HEK293T (cell line): ENCODE data around the gene XRCC5.

Experiments
- FOXA1 ChIP-seq: fragments of 450-650 bp; IDR thresholded peaks from 2 replicates; pipeline ENCODE4 v1.6.1; 2016; ENCODE audit warnings: mild to moderate bottlenecking
- SP1 ChIP-seq: fragments of 450-650 bp; IDR thresholded peaks from 2 replicates; pipeline ENCODE4 v1.6.1; 2017
- TF ChIP-seq, protein P1 (sequence below): fragments of 450-650 bp; IDR thresholded peaks from 2 replicates; pipeline ENCODE4 v1.6.1; 2016

DNA sequence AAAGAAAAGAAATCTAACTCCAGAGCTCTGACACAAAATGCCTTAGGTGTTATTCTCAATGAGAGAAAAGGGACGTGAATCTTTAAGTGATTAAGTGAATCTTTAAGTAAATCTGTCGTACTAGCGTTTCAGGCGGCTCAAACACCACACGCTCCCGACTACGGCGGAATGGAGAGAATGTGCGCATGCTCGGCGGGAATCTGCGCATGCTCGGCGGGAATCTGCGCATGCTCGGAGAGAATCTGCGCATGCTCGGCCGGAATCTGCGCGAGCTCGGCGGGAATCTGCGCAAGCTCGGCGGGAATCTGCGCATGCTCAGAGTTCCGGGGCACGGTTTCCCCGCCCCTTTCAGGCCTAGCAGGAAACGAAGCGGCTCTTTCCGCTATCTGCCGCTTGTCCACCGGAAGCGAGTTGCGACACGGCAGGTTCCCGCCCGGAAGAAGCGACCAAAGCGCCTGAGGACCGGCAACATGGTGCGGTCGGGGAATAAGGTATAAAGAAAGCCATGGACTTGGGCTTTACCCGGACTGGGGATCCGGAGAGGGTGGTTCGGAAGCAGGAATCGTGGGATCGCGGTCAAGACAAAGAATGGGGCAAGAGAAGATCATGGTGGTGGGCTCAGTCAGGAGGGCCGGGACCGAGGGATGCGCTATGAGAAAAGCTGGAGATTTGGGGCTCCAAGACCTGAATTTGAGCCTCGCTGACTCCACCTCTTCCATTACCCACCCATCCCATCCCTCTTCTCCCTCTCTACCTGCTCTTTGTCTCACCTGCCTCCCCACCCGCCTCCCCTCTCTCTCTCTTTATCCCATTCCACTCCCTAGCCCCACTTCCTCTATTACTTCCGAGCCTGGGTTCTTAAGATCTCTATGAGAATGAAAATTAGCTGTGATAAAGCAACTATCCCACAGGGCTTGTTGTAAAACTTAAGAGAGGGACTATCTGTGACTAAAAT, at the start of gene XRCC5:
- TF ChIP-seq, protein P1, sequence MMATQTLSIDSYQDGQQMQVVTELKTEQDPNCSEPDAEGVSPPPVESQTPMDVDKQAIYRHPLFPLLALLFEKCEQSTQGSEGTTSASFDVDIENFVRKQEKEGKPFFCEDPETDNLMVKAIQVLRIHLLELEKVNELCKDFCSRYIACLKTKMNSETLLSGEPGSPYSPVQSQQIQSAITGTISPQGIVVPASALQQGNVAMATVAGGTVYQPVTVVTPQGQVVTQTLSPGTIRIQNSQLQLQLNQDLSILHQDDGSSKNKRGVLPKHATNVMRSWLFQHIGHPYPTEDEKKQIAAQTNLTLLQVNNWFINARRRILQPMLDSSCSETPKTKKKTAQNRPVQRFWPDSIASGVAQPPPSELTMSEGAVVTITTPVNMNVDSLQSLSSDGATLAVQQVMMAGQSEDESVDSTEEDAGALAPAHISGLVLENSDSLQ, result no peak
- TF ChIP-seq SP1, result no peak
- TF ChIP-seq FOXA1, result no peak
